ENCODE results near the gene IFNAR1. TPM values are rescaled to one million over a fixed set of nuclear protein-coding genes. Genes with fewer than 3 reads are reported as not detected.

Gene IFNAR1
- total and polyA plus RNA-seq, 9 of the 15 experiments (the other 6 are each of a cell fraction or from before 2014, with no cell fraction given), result 8.6 to 31.8 (median 14.8) TPM

- TF ChIP-seq JUND (IDR thresholded peaks at IDR 0.05; ENCODE audit: borderline replicate concordance, low read depth, low read length) (peak; percentile 52; the same call in 1 of the 2 replicates), JUND (tag; IDR thresholded peaks at IDR 0.05; ENCODE audit: borderline replicate concordance, low read depth, low read length) (peak; percentile 49; the same call in 1 of the 3 replicates), ZNF239 (CRISPR knock-in tag; IDR thresholded peaks at IDR 0.05) (no peak), VEZF1 (CRISPR knock-in tag; IDR thresholded peaks at IDR 0.05) (no peak; the same call in 1 of the 2 replicates), U2AF1 (optimal IDR thresholded peaks at IDR 0.05; ENCODE audit: low read depth, low read length) (no peak), SP2 (IDR thresholded peaks at IDR 0.05; ENCODE audit: extremely low read depth, low read depth, low read length, poor library complexity, severe bottlenecking) (no peak), ZNF507 (tag; conservative IDR thresholded peaks at IDR 0.05) (no peak), POLR2AphosphoS5 (IDR thresholded peaks at IDR 0.05; ENCODE audit: control insufficient read depth, insufficient read depth, low read depth, low read length) (0 out of 2 replicates have a peak, but pooled peaks have one; percentile 24), RBM34 (IDR thresholded peaks at IDR 0.05; ENCODE audit: borderline replicate concordance, insufficient read depth, low read length) (no peak), HDAC1 (IDR thresholded peaks at IDR 0.05) (peak in 1 of 2 experiments; percentile 35; a peak in 1 of 4 replicates), XRCC4 (IDR thresholded peaks at IDR 0.05; ENCODE audit: extremely low read depth, insufficient read depth, insufficient read length) (no peak), MLLT1 (IDR thresholded peaks at IDR 0.05) (no peak), RFX1 (IDR thresholded peaks at IDR 0.05) (no peak), HNRNPLL (IDR thresholded peaks at IDR 0.05; ENCODE audit: low read depth, low read length, poor library complexity, severe bottlenecking) (no peak)
- TF ChIP-seq, protein P1, sequence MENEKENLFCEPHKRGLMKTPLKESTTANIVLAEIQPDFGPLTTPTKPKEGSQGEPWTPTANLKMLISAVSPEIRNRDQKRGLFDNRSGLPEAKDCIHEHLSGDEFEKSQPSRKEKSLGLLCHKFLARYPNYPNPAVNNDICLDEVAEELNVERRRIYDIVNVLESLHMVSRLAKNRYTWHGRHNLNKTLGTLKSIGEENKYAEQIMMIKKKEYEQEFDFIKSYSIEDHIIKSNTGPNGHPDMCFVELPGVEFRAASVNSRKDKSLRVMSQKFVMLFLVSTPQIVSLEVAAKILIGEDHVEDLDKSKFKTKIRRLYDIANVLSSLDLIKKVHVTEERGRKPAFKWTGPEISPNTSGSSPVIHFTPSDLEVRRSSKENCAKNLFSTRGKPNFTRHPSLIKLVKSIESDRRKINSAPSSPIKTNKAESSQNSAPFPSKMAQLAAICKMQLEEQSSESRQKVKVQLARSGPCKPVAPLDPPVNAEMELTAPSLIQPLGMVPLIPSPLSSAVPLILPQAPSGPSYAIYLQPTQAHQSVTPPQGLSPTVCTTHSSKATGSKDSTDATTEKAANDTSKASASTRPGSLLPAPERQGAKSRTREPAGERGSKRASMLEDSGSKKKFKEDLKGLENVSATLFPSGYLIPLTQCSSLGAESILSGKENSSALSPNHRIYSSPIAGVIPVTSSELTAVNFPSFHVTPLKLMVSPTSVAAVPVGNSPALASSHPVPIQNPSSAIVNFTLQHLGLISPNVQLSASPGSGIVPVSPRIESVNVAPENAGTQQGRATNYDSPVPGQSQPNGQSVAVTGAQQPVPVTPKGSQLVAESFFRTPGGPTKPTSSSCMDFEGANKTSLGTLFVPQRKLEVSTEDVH (IDR thresholded peaks at IDR 0.05; ENCODE audit: low read depth, partially characterized antibody), result no peak
- TF ChIP-seq, protein P2, sequence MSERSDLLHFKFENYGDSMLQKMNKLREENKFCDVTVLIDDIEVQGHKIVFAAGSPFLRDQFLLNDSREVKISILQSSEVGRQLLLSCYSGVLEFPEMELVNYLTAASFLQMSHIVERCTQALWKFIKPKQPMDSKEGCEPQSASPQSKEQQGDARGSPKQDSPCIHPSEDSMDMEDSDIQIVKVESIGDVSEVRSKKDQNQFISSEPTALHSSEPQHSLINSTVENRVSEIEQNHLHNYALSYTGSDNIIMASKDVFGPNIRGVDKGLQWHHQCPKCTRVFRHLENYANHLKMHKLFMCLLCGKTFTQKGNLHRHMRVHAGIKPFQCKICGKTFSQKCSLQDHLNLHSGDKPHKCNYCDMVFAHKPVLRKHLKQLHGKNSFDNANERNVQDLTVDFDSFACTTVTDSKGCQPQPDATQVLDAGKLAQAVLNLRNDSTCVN (CRISPR knock-in tag; IDR thresholded peaks at IDR 0.05), result no peak
- TF ChIP-seq, protein P3, sequence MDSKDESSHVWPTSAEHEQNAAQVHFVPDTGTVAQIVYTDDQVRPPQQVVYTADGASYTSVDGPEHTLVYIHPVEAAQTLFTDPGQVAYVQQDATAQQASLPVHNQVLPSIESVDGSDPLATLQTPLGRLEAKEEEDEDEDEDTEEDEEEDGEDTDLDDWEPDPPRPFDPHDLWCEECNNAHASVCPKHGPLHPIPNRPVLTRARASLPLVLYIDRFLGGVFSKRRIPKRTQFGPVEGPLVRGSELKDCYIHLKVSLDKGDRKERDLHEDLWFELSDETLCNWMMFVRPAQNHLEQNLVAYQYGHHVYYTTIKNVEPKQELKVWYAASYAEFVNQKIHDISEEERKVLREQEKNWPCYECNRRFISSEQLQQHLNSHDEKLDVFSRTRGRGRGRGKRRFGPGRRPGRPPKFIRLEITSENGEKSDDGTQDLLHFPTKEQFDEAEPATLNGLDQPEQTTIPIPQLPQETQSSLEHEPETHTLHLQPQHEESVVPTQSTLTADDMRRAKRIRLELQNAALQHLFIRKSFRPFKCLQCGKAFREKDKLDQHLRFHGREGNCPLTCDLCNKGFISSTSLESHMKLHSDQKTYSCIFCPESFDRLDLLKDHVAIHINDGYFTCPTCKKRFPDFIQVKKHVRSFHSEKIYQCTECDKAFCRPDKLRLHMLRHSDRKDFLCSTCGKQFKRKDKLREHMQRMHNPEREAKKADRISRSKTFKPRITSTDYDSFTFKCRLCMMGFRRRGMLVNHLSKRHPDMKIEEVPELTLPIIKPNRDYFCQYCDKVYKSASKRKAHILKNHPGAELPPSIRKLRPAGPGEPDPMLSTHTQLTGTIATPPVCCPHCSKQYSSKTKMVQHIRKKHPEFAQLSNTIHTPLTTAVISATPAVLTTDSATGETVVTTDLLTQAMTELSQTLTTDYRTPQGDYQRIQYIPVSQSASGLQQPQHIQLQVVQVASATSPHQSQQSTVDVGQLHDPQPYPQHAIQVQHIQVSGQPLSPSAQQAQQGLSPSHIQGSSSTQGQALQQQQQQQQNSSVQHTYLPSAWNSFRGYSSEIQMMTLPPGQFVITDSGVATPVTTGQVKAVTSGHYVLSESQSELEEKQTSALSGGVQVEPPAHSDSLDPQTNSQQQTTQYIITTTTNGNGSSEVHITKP (IDR thresholded peaks at IDR 0.05; ENCODE audit: partially characterized antibody), result no peak
Observed at GRCh38 chr21:33368124-33368523, 43.4 kb downstream of the IFNAR1 start (continued).
